ENCODE results near the gene GTPBP4.
A peak's percentile ranks its signal among the peaks of the same experiment; 100 is the strongest.
"Not testable (repeated sequence)": the region's sequence is repeated elsewhere in the genome, so short reads cannot be mapped to it uniquely, and the experiment has no call there.

The GTPBP4 gene

GRCh38 chr10:1057106-1057657, 68.9 kb downstream of the GTPBP4 start:
- peak; percentile 24 for DNase-seq (ENCODE audit: low read depth)

DNA sequence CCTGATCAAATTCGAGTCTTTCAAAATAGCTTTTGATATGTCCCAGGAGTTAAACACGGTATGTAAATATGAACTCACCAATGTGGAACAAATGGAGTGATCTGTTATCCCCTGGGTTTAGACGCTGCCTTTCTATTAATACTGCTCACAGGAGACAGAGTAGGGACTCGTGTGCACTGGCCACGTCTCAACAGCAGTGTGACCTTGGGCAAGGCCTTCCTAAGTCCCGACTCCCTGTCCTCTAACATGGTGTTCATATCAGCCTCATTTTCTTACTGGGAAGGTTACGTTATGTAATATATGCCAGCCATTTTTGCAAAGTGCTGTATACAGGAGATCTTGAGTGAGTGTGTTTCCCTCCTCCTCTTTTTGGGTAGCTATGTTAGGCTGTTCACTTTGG, 69.8 kb downstream of the GTPBP4 start:
- DNase-seq (ENCODE audit: low read depth) = no peak

DNA sequence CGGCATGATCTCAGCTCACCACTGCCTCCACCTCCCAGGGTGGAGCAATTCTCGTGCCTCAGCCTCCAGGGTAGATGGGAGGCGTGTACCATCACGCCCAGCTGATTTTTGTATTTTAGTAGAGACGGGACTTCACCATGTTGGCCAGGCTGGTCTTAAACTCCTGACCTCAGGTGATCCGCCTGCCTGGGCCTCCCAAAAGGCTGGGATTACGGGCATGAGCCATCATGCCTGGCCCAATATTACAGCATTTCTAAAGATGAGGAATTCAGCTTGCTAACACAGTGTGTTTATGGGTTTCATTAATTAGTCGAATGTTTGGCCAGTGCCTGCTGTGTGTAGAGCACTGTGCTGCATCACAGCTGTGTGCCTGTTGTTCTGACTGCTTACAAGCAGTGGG, 71.7 kb downstream of the GTPBP4 start:
- no peak for DNase-seq (ENCODE audit: low read depth)

- DNase-seq (ENCODE audit: low read depth) = peak; percentile 76
These were observed 73.9 kb downstream of the GTPBP4 start for GRCh38 chr10:1061930-1062774.

DNA sequence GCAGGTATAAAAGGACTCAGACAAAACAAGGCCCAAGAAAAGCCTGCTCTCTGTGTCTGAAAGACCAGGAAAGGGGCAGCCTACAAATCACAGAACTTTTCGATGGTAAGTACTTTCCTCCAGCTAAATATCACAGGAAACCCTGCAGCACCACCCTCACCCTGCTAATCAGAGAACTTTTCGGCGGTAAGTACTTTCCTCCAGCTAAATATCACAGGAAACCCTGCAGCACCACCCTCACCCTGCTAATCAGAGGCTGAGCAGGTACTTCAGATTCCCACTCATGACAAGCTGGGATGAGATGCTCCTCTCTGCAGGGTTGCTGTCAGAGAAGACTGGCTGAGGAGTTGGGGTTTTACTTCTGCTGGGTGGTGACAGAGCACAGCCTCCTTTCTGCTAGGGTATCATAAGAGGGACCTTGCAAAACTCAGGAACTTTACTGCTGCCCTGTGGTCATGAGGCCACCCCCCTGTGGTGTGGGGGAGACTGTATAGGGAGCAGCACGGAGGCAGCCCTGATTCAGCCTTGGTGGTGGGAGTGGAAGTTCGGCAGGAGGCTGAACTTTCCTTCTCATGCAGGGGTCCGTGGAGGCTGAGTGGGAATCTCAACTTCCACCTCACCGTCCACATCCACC, 75.1 kb downstream of the GTPBP4 start:
- no peak for DNase-seq (ENCODE audit: low read depth)

DNA sequence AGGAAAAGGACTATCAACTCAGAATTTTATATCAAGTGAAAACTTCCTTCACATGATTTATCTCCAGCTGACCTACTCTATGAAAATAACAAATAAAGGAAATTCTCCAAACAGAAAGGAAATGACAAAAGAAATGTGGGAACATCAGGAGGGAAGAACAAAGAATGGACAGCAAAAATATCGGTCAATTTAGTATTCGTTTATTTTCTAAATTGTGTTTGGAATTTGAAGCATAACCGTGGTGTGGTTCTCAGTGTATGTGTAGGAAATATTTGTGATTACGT, 76.7 kb downstream of the GTPBP4 start:
- no peak for DNase-seq (ENCODE audit: low read depth)

GRCh38 chr10:1066734-1067133, 78.5 kb downstream of the GTPBP4 start:
- not testable (repeated sequence) for DNase-seq (ENCODE audit: low read depth)

GRCh38 chr10:1068380-1069361, 80.4 kb downstream of the GTPBP4 start:
- no peak for DNase-seq (ENCODE audit: low read depth)

Data from EH (cell line).